ENCODE measurements around the gene NFIB. TPM values are rescaled to one million over a fixed set of nuclear protein-coding genes. Genes with fewer than 3 reads are reported as not detected.

Gene NFIB
- total and polyA plus RNA-seq, 2 of the 4 experiments (the other 2 are of a cell fraction): 1.4 to 2.0 TPM

- Histone ChIP-seq H4K8ac (ENCODE audit: low read depth in 2 of 2, low read length in 2 of 2) (no peak overlapping the region), H3K4ac (ENCODE audit: low read depth, low read length) (no peak overlapping the region), H3K4me3 (ENCODE audit: insufficient read depth, low read depth, low read length) (no peak overlapping the region), H4K5ac (ENCODE audit: low read depth, low read length) (no peak overlapping the region), H3K9me3 (ENCODE audit: control insufficient read depth, insufficient read depth, low read length) (no peaks in the 10 kb centered on the region), H3K23ac (ENCODE audit: low read depth, low read length) (no peak overlapping the region), H2AK5ac (ENCODE audit: low read depth, low read length) (no peak overlapping the region), H2AFZ (replicated peaks; ENCODE audit: low read length, poor library complexity) (no peak overlapping the region), H3K18ac (ENCODE audit: low read depth, low read length) (no peak overlapping the region), H4K91ac (ENCODE audit: insufficient read depth, low read depth, low read length) (no peak overlapping the region), H3K9me1 (ENCODE audit: insufficient read depth, low read length) (no peaks in the 10 kb centered on the region), H3K56ac (ENCODE audit: extremely low read depth, insufficient read depth, low read length) (no peak overlapping the region), H2BK5ac (ENCODE audit: low read depth, low read length, poor library complexity, severe bottlenecking) (no peak overlapping the region), H3K36me3 (ENCODE audit: control insufficient read depth, insufficient read depth, low read length) (no peaks in the 10 kb centered on the region), H2AK9ac (replicated peaks; ENCODE audit: low read depth, low read length, poor library complexity) (no peak overlapping the region), H3K27ac (ENCODE audit: insufficient read depth, low read length) (no peak overlapping the region), H3K9ac (ENCODE audit: low read depth, low read length) (no peak overlapping the region), H3K79me1 (ENCODE audit: low read depth in 1 of 2, low read length in 2 of 2) (no peaks in the 10 kb centered on the region), H4K20me1 (ENCODE audit: insufficient read depth, low read length) (no peaks in the 10 kb centered on the region), H3K4me1 (ENCODE audit: control insufficient read depth, insufficient read depth, low read length) (no peaks in the 10 kb centered on the region), H3K27me3 (ENCODE audit: control insufficient read depth, insufficient read depth, low read length) (peaks cover 5% of the 10 kb centered on the region), H2BK20ac (ENCODE audit: low read depth, low read length) (no peak overlapping the region), H3K14ac (replicated peaks; ENCODE audit: low read depth, low read length) (no peak overlapping the region), H2BK15ac (ENCODE audit: low read depth, low read length) (no peak overlapping the region), H3K4me2 (ENCODE audit: low read depth, low read length) (peak overlapping the region; percentile 39; the same call in 1 of the 2 replicates), H2BK120ac (ENCODE audit: low read depth, low read length) (no peak overlapping the region)
- DNase-seq (no peak), ATAC-seq (ENCODE audit: low read depth) (no peak; the same call in 1 of the 2 replicates)
- dilution Hi-C loops (cut with HindIII; ENCODE audit: low sequenced_read_pairs, unreplicated experiment) (no loop called here), intact Hi-C loops (cut with micrococcal nuclease) (loop anchor here (5.0 to 10.0 kb wide), 2 partner anchors 224 to 336 kb away; no protein-coding TSS in a partner anchor), in situ Hi-C loops (cut with MboI; ENCODE audit: low sequenced_read_pairs) (no loop called here)
- TF ChIP-seq MXI1 (IDR thresholded peaks at IDR 0.05; ENCODE audit: borderline replicate concordance, low read depth, low read length) (no peak), RAD21 (IDR thresholded peaks at IDR 0.05; ENCODE audit: low read length) (no peak), POLR2A (IDR thresholded peaks at IDR 0.05; ENCODE audit: low read depth, low read length) (no peak), NFE2L2 (IDR thresholded peaks at IDR 0.05; ENCODE audit: low read depth, low read length) (no peak), CTCF (conservative IDR thresholded peaks at IDR 0.05; ENCODE audit: low read depth, low read length) (no peak), ELK1 (IDR thresholded peaks at IDR 0.05; ENCODE audit: borderline replicate concordance, low read depth, low read length) (no peak), BHLHE40 (IDR thresholded peaks at IDR 0.05; ENCODE audit: low read depth, low read length) (no peak), CEBPB (IDR thresholded peaks at IDR 0.05; ENCODE audit: low read depth, low read length) (no peak), SMC3 (IDR thresholded peaks at IDR 0.05; ENCODE audit: low read depth, low read length) (no peak), MAFK (IDR thresholded peaks at IDR 0.05; ENCODE audit: low read depth, low read length) (no peak)
- no CpG with 5 or more reads among the region's 3 CpGs for WGBS, 2 experiments (ENCODE audit: extremely low coverage in 2 of 2, insufficient read length in 1 of 2)
- ChIA-PET POLR2A (ENCODE audit: unreplicated experiment) (no interaction called here), CTCF (no interaction called here)
- no TSS peak for BruUV-seq (replicated peaks)
Observed at GRCh38 chr9:14098486-14099180, 215.3 kb downstream of the NFIB start.
